T-helper 9 cell (primary cell): ENCODE results near the gene MSN.
"Not testable (repeated sequence)": the region's sequence is repeated elsewhere in the genome, so short reads cannot be mapped to it uniquely, and the experiment has no call there.

Experiments
- DNase-seq: peaks from one replicate; pipeline ENCODE4 v3.0.0-alpha.2; 2020
- total RNA-seq, 2 donors: gene quantifications; one replicate each; lab custom pipeline; 2026; lab: John Stamatoyannopoulos, UW

MSN gene
- total RNA-seq, result 878 to 1,085 reads per million in 2 donors

- DNase-seq, result peak; percentile 66
Measured at GRCh38 chrX:65667503-65668376, at the start of gene MSN. MSN (plus strand) TSS chrX:65667654; CDS start chrX:65667842, 188 bp downstream.

- not testable (repeated sequence) for DNase-seq
Measured at GRCh38 chrX:65620096-65620705, 47.3 kb upstream of the MSN start.

DNA sequence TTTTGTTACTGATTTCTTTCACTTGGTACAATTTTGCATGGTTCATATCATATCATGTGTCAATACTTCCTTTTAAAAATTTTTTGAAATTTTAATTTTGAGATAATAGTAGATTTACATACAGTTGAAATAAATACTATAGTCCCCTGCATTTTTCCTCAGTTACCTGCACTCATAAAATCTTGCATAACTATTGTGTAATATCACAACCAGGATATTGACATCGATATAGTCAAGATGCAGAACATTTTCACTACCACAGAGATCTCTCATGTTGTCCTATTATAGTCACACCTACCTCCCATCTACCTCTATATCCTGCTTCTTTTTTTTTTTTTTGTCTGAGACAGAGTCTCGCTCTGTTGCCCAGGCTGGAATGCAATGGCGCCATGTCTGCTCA is 36.7 kb upstream of the MSN start:
- no peak for DNase-seq

DNA sequence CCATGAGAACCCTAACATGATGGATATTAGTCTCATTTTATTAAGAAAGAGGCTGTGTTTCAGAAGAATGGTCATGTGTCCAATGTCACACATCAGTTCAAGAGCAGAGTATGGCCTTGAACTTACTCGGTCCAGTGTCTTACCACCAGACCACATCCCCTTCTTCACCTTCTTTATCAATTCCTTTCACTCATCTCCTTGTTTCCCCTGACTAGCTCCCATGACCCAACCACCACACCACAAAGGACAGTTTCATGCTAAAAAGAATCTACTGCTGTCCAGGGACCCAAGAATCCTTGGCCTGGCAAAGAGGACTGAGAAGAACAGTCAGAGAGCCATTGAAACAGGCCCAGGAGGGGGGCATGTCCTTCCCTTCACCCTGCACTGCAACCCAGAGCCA is 33.6 kb upstream of the MSN start:
- DNase-seq, result no peak

- no peak for DNase-seq
Measured at GRCh38 chrX:65634732-65635131, 32.7 kb upstream of the MSN start.

GRCh38 chrX:65635378-65635777 is 32.1 kb upstream of the MSN start:
- DNase-seq, result no peak

GRCh38 chrX:65635822-65636221 is 31.6 kb upstream of the MSN start:
- no peak for DNase-seq

DNA sequence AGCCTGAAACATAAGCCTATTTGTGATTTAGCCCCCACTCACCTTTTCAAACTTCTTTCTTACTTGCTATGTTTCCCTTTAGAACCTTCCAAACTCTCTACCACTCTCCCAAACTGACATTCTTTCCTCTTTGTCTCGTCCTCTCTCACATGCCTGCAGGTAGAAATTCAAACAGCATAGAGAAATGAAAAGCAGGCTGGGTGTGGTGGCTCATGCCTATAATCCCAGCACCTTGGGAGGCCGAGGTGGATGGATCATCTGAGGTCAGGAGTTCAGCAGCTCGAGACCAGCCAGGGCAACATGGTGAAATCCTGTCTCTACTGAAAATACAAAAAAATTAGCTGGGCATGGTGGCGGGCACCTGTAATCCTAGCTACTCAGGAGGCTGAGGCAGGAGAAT is 31.2 kb upstream of the MSN start:
- DNase-seq, result not testable (repeated sequence)

- no peak for DNase-seq
Measured at GRCh38 chrX:65637335-65637734, 30.1 kb upstream of the MSN start.

DNA sequence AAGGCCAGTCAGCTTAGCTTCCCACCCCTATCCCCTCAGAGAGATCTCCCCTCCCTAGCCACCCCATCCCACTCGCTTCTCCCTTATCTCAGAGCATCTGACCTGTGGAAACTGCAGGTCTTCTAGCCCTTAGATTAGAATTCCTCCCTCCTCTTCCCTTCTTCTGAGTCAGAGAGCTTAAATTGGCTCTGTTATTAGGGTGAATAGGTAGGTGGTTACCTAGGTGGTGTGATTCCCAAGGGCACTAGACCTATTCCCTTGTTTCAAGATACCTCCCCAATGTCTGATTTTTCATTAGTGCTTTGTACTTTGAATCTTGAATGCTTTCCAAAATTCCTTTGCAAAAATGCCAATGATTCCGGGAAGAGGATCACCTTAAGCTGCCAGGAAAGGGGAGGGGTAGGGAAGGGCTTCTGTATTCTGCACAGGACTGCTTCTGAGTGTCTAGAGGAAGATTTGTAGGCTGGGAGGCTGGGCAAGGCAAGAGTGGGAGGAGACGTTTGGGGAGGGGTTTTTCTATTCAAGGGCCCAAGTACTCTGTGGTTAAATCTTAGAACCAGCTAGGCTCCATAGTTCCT is 24.5 kb upstream of the MSN start:
- no peak for DNase-seq

DNA sequence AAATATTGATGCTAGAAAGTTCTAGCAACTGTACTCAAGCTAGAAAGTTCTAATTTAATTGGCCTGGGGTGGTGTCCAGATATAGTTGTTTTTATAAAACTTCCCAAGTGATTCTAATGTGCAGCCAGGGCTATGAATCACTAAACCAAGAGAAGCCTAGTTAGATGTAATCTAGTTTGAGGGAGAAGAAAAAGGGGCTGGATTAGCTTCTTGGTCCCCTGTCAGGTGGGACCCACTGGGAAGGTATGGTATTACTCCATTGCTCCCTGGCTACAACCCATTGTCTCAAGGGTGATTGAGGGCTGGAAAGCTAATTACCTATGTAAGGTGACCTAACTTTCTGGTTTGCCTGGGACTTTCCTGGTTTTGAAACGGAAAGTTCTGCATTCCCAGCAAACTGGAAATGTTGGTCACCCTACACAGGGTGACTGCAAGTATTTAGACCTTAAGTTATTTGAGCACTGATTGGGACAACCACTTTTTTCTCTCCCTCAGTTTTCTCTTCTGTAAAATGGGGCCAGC is 23.9 kb upstream of the MSN start:
- DNase-seq, result no peak

DNA sequence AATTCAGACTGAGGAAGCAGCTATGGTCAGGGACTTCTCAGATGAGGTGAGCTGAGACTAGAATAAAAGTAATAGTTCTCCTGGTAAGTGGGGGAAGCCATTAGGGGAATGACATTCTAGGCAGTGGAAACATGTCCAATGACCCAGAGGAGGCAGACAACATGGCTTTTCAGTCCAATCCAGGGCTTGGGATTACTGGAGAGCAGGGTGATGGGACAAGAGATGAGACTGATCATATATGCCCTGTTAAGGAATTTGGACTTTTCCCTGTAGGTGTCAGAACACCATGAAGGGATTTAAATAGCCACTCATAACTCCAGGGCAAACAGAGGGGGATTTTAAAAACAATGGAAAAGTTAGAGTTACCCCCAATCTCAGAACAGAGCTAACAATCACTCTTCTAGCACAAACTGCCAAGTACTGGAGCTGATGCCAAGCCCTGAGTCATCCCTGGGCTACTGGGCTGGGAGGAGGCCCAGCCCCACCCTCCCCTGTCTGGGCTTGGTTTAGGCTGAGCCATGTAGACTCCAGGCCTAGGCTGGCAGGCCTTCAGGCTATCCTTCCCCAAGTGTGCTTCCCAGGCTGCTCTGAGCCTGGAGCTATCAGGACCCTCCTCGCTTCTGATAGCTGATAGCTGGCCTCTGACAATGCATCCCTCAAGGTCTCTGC is 22.7 kb upstream of the MSN start:
- DNase-seq, result no peak

GRCh38 chrX:65647801-65648200 is 19.7 kb upstream of the MSN start:
- DNase-seq, result no peak

DNA sequence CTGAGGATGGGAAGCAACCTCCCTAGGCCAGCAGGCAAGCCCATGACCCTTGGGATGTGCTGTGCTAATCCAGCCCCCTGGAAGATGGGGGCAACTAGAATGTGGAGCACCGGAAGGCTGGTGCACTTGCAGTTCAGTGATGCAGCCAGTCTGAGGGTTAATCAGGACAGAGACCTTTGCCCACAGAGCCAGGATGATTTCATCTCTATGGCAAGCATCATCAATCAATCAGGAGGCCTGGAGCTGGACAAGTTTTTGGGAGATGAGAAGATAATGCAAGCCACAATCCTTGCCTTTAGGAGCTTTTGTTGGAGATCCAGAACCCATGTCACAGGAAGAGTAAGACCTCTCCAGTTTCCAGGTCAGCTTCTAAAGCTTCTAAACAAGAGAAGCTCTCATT is 15.4 kb upstream of the MSN start:
- DNase-seq, result no peak

DNA sequence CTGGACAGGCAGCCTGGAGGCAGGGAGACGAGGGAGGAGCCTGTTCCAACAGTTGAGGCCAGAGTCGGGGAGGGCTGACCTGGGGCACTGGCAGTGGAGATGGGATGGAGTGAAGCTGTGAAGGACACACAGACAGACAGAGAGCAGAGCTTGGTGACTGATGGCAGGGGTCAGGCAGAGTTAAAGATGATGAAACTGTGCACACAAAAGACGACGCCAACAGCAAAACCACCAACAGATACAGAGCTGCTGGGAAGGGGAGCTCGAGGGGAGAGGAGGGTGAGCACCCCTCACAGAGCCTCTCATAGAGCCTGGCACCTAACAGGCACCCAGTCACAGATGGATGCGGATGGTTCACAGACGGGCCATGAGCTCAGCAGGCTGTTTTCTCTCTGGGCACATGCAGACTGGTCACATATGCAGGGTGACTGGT is 10.4 kb upstream of the MSN start:
- not testable (repeated sequence) for DNase-seq

DNA sequence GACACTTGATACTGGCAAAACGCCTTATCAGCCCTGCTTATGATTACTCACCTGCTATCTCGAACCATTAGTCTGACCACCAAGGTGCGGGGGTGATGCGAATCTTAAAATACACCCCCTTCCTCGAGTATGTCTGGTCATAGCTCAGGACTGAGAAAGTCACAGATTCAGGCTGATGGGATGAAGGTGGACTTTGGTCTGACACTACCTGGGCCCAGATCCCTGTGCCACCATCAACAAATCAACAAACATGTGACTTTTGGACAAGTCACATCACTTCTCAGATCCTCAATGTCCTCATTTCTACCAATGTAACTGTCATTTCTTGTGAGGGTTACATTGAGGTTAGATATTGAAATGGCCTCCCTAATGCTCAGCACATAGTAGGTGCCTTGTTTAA is 9.8 kb upstream of the MSN start:
- no peak for DNase-seq

DNA sequence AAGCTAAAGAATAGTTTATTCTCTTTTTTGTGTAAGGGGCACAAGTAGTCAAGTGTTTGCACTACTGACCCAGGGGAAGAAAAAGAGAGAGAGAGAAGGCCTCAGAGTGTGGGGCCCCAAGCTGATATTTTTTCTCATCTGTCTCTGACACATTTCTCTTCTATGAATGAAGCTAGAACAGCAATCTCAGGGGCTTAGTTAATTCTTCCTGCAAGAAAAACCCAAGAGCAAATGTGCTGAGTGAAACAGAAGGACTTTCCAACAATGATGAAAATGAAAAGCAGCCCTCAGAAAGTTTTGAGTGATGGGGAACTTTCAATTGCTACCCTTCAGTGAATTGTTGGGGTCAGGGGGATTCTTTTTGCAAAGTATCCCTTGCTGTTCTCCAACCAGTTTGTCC is 9.2 kb upstream of the MSN start:
- DNase-seq, result no peak

GRCh38 chrX:65667157-65667502 is 324 bp upstream of the MSN start:
- DNase-seq, result no peak

GRCh38 chrX:65668377-65669310 is 1.2 kb downstream of the MSN start:
- DNase-seq, result peak; percentile 39

- no peak for DNase-seq
Measured at GRCh38 chrX:65671286-65671685, 3.8 kb downstream of the MSN start.

GRCh38 chrX:65671966-65672365 is 4.5 kb downstream of the MSN start:
- no peak for DNase-seq

- DNase-seq, result no peak
Measured at GRCh38 chrX:65673857-65674203, 6.4 kb downstream of the MSN start.
